Measurements from ENCODE around the gene CARS1. TPM values are rescaled to one million over a fixed set of nuclear protein-coding genes. Genes with fewer than 3 reads are reported as not detected.

CARS1 gene
- total RNA-seq, 4 donors from 2014 or later: 31.5 to 46.5 (median 34.7) TPM

GRCh38 chr11:2961080-2961479 lies 96.1 kb downstream of the CARS1 start:
- Histone ChIP-seq H3K36me3 (peaks cover 2 to 78% of the 10 kb centered on the region in 2 donors), H3K27me3 (no peaks in the 10 kb centered on the region), H3K4me3 (no peak overlapping the region), H3K9me3 (no peaks in the 10 kb centered on the region), H3K27ac (no peak overlapping the region), H3K4me1 (no peaks in the 10 kb centered on the region)
- TF ChIP-seq CTCF (IDR thresholded peaks at IDR 0.05 in 4 of 5, conservative IDR thresholded peaks at IDR 0.05 in 1 of 5): no peak
- no peak for TF ChIP-seq POLR2A (IDR thresholded peaks at IDR 0.05)
- intact Hi-C loops (cut with DNase I; ENCODE audit: low total_unique reads): no loop called here
- DNase-seq (no peak), ATAC-seq (no peak)
- in situ Hi-C loops (cut with MboI; ENCODE audit: low sequenced_read_pairs in 4 of 4): no loop called here

- ATAC-seq: no peak
- TF ChIP-seq POLR2A (IDR thresholded peaks at IDR 0.05) (no peak), CTCF (IDR thresholded peaks at IDR 0.05 in 4 of 5, conservative IDR thresholded peaks at IDR 0.05 in 1 of 5) (no peak)
- Histone ChIP-seq H3K4me3 (no peak overlapping the region), H3K27me3 (no peaks in the 10 kb centered on the region), H3K27ac (no peak overlapping the region), H3K4me1 (no peaks in the 10 kb centered on the region), H3K36me3 (peaks cover 2 to 78% of the 10 kb centered on the region in 2 donors), H3K9me3 (no peaks in the 10 kb centered on the region)
- DNase-seq: no peak
- intact Hi-C loops (cut with DNase I; ENCODE audit: low total_unique reads) (no loop called here), in situ Hi-C loops (cut with MboI; ENCODE audit: low sequenced_read_pairs in 4 of 4) (no loop called here)
Observed at GRCh38 chr11:2960139-2960538, 97.1 kb downstream of the CARS1 start.

- peaks cover 2 to 79% of the 10 kb centered on the region in 2 donors for H3K36me3 ChIP-seq
- H3K4me3 ChIP-seq: no peak overlapping the region
- DNase-seq (no peak), ATAC-seq (no peak)
- no peak for TF ChIP-seq CTCF (IDR thresholded peaks at IDR 0.05 in 4 of 5, conservative IDR thresholded peaks at IDR 0.05 in 1 of 5)
- TF ChIP-seq POLR2A (IDR thresholded peaks at IDR 0.05): no peak
- H3K27ac ChIP-seq: no peak overlapping the region
- H3K9me3 ChIP-seq: no peaks in the 10 kb centered on the region
- H3K4me1 ChIP-seq: no peaks in the 10 kb centered on the region
- no peaks in the 10 kb centered on the region for H3K27me3 ChIP-seq
- intact Hi-C loops (cut with DNase I; ENCODE audit: low total_unique reads): no loop called here
- in situ Hi-C loops (cut with MboI; ENCODE audit: low sequenced_read_pairs in 4 of 4): no loop called here
Observed at GRCh38 chr11:2958251-2958650, 99.0 kb downstream of the CARS1 start.

- TF ChIP-seq POLR2A (IDR thresholded peaks at IDR 0.05) (no peak), CTCF (IDR thresholded peaks at IDR 0.05 in 4 of 5, conservative IDR thresholded peaks at IDR 0.05 in 1 of 5) (no peak)
- ATAC-seq: no peak
- no peaks in the 10 kb centered on the region for H3K4me1 ChIP-seq
- H3K9me3 ChIP-seq: no peaks in the 10 kb centered on the region
- no peak for DNase-seq
- H3K36me3 ChIP-seq: peaks cover 7 to 100% of the 10 kb centered on the region in 2 donors
- no peak overlapping the region for H3K27ac ChIP-seq
- intact Hi-C loops (cut with DNase I; ENCODE audit: low total_unique reads): no loop called here
- in situ Hi-C loops (cut with MboI; ENCODE audit: low sequenced_read_pairs in 4 of 4): no loop called here
- no peak overlapping the region for H3K4me3 ChIP-seq
- H3K27me3 ChIP-seq: no peaks in the 10 kb centered on the region
Observed at GRCh38 chr11:2955906-2956476, 101.2 kb downstream of the CARS1 start.

GRCh38 chr11:2954263-2954662 lies 103.0 kb downstream of the CARS1 start:
- no peak for DNase-seq
- in situ Hi-C loops (cut with MboI; ENCODE audit: low sequenced_read_pairs in 4 of 4) (no loop called here), intact Hi-C loops (cut with DNase I; ENCODE audit: low total_unique reads) (no loop called here)
- no peaks in the 10 kb centered on the region for H3K27me3 ChIP-seq
- no peaks in the 10 kb centered on the region for H3K9me3 ChIP-seq
- H3K36me3 ChIP-seq: peaks cover 7 to 100% of the 10 kb centered on the region in 2 donors
- TF ChIP-seq POLR2A (IDR thresholded peaks at IDR 0.05): no peak
- TF ChIP-seq CTCF (IDR thresholded peaks at IDR 0.05 in 4 of 5, conservative IDR thresholded peaks at IDR 0.05 in 1 of 5): no peak
- no peaks in the 10 kb centered on the region for H3K4me1 ChIP-seq
- ATAC-seq: no peak
- no peak overlapping the region for H3K4me3 ChIP-seq
- no peak overlapping the region for H3K27ac ChIP-seq

Data from gastrocnemius medialis (tissue), 4 donors.